SU-DHL-6 (cell line): ENCODE results near the gene TMEM175.

Experiments
- EZH2phosphoT487 ChIP-seq: fragments of 200-600 bp; sonication (generic), shearing (Covaris generic); conservative IDR thresholded peaks from 2 replicates; pipeline ENCODE4 v1.6.1; 2018; ENCODE audit warnings: mild to moderate bottlenecking, antibody characterized with exemption, low read length, moderate library complexity, mixed read lengths
- TF ChIP-seq, protein P1 (sequence below): fragments of 200-600 bp; sonication (generic); IDR thresholded peaks from one replicate; pipeline ENCODE4 v1.5.1; 2017; ENCODE audit warnings: antibody characterized with exemption, mild to moderate bottlenecking, low read length, moderate library complexity; ENCODE audit not compliant: insufficient read depth, poor library complexity, severe bottlenecking

DNA sequence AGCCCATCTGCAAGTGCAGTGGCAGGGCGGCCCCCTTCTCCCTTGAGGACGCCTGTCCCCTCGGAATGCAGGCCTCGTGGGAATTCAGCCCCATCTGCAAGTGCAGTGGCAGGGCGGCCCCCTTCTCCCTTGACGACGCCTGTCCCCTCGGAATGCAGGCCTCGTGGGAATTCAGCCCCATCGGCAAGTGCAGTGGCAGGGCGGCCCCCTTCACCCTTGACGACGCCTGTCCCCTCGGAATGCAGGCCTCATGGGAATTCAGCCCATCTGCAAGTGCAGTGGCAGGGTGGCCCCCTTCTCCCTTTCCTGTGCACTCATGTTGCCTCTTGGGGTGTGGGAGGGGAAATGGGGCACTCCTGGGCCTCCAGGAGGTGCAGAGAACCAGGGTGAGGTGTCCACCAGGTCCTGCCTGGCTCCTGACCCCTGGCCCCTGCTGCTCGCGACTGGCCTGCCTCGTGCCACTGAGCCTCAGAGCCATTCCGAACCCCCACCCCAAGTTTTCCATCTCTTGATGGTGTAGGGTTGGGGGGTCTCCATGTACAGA is 67.7 kb downstream of the TMEM175 start:
- TF ChIP-seq, protein P1, sequence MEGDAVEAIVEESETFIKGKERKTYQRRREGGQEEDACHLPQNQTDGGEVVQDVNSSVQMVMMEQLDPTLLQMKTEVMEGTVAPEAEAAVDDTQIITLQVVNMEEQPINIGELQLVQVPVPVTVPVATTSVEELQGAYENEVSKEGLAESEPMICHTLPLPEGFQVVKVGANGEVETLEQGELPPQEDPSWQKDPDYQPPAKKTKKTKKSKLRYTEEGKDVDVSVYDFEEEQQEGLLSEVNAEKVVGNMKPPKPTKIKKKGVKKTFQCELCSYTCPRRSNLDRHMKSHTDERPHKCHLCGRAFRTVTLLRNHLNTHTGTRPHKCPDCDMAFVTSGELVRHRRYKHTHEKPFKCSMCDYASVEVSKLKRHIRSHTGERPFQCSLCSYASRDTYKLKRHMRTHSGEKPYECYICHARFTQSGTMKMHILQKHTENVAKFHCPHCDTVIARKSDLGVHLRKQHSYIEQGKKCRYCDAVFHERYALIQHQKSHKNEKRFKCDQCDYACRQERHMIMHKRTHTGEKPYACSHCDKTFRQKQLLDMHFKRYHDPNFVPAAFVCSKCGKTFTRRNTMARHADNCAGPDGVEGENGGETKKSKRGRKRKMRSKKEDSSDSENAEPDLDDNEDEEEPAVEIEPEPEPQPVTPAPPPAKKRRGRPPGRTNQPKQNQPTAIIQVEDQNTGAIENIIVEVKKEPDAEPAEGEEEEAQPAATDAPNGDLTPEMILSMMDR = no peak
- TF ChIP-seq EZH2phosphoT487 = no peak
